HG02973 (cell line): ENCODE measurements around the gene DNAJC2.

ENCODE experiments used
- ATAC-seq: cut with Tn5 transposase; IDR thresholded peaks from one replicate; pipeline ENCODE4 v1.9.1; 2021; ENCODE audit warnings: moderate library complexity; ENCODE audit not compliant: unreplicated experiment

The DNAJC2 gene

GRCh38 chr7:103344453-103345149, at the start of gene DNAJC2:
Gene DNAJC2 (minus strand): TSS chr7:103344767. CDS start chr7:103344622, 145 bp downstream.
- ATAC-seq: peak; percentile 76

GRCh38 chr7:103391976-103392375, 47.4 kb upstream of the DNAJC2 start:
- no peak for ATAC-seq

- no peak for ATAC-seq
These were observed 46.6 kb upstream of the DNAJC2 start for GRCh38 chr7:103391150-103391549.

- no peak for ATAC-seq
These were observed 44.7 kb upstream of the DNAJC2 start for GRCh38 chr7:103389263-103389662.

- ATAC-seq: no peak
These were observed 44.0 kb upstream of the DNAJC2 start for GRCh38 chr7:103388469-103389140.

- ATAC-seq: no peak
These were observed 42.7 kb upstream of the DNAJC2 start for GRCh38 chr7:103387242-103387641.

- no peak for ATAC-seq
These were observed 37.5 kb upstream of the DNAJC2 start for GRCh38 chr7:103382032-103382402.

GRCh38 chr7:103381280-103382031, 36.9 kb upstream of the DNAJC2 start:
- ATAC-seq: no peak

- no peak for ATAC-seq
These were observed 36.0 kb upstream of the DNAJC2 start for GRCh38 chr7:103380395-103381191.

GRCh38 chr7:103379270-103379975, 34.9 kb upstream of the DNAJC2 start:
- ATAC-seq: no peak

GRCh38 chr7:103373866-103374643, 29.5 kb upstream of the DNAJC2 start:
- ATAC-seq: no peak

- no peak for ATAC-seq
These were observed 24.9 kb upstream of the DNAJC2 start for GRCh38 chr7:103369432-103369831.

GRCh38 chr7:103349805-103350204, 5.2 kb upstream of the DNAJC2 start:
- no peak for ATAC-seq

GRCh38 chr7:103348959-103349358, 4.4 kb upstream of the DNAJC2 start:
- no peak for ATAC-seq

GRCh38 chr7:103348452-103348851, 3.9 kb upstream of the DNAJC2 start:
- no peak for ATAC-seq

- peak; percentile 67 for ATAC-seq
These were observed 3.1 kb upstream of the DNAJC2 start, which contains the start of gene PSMC2 for GRCh38 chr7:103347507-103348267. Gene PSMC2 (plus strand): TSS chr7:103347643. CDS start chr7:103347712, 69 bp downstream.

- ATAC-seq: no peak
These were observed 1.8 kb upstream of the DNAJC2 start for GRCh38 chr7:103346396-103346795.

GRCh38 chr7:103343758-103344452, 662 bp downstream of the DNAJC2 start:
- ATAC-seq: peak; percentile 6
